Activated B cell treated with CpG ODN at 0.5 μM for 24 hours (primary cell): ENCODE measurements around the gene ZNF724. TPM values are rescaled to one million over a fixed set of nuclear protein-coding genes. Genes with fewer than 3 reads are reported as not detected.
A peak's percentile ranks its signal among the peaks of the same experiment; 100 is the strongest.
"Not testable (repeated sequence)": the region's sequence is repeated elsewhere in the genome, so short reads cannot be mapped to it uniquely, and the experiment has no call there.

Experiments
- ATAC-seq: fragments of 200-7000 bp; cut with Tn5 transposase; one replicate; pipeline ENCODE4 v1.10.0; 2021; ENCODE audit warnings: low read depth, mild to moderate bottlenecking, moderate library complexity
- CTCF ChIA-PET: fragments of 350-600 bp; sonication (Branson Sonifier 250); formaldehyde crosslinking; loops from one replicate; lab custom pipeline; 2021; ENCODE audit warnings: antibody characterized with exemption; lab: Charles Lee
- POLR2A ChIA-PET: fragments of 350-600 bp; sonication (Branson Sonifier 250); formaldehyde crosslinking; loops from one replicate; lab custom pipeline; 2021; ENCODE audit warnings: antibody characterized with exemption; lab: Charles Lee
- DNase-seq: peaks from one replicate; pipeline ENCODE4 v3.0.0; 2022
- H3K27ac Mint-ChIP-seq: one replicate; pipeline ENCODE4 v1.8.0; 2020; ENCODE audit warnings: mixed read lengths
- H3K27me3 Mint-ChIP-seq: one replicate; pipeline ENCODE4 v1.8.0; 2021; ENCODE audit warnings: mixed read lengths
- H3K36me3 Mint-ChIP-seq: one replicate; pipeline ENCODE4 v1.8.0; 2021; ENCODE audit warnings: low read depth, mixed read lengths
- H3K4me1 Mint-ChIP-seq: one replicate; pipeline ENCODE4 v1.8.0; 2021; ENCODE audit warnings: mixed read lengths
- H3K4me3 Mint-ChIP-seq: one replicate; pipeline ENCODE4 v1.8.0; 2020; ENCODE audit warnings: mild to moderate bottlenecking, mixed read lengths
- H3K9me3 Mint-ChIP-seq: one replicate; pipeline ENCODE4 v1.8.0; 2020; ENCODE audit warnings: mixed read lengths
- intact Hi-C: fragments of 100-400 bp; cut with micrococcal nuclease; formaldehyde crosslinking; loops from one replicate; pipeline ENCODE4 v1.15.1; 2024
- total RNA-seq: library from RNA; stranded (reverse); gene quantifications from 2 replicates; pipeline ENCODE4 v1.2.3, GENCODE V29; 2022
- TF ChIP-seq, protein P1 (sequence below): fragments of 200-600 bp; IDR thresholded peaks from one replicate; pipeline ENCODE4 v1.8.0; 2022; ENCODE audit warnings: antibody characterized with exemption, mild to moderate bottlenecking

The ZNF724 gene
- total RNA-seq, 1 donor from 2014 or later: 8.0 TPM

DNA sequence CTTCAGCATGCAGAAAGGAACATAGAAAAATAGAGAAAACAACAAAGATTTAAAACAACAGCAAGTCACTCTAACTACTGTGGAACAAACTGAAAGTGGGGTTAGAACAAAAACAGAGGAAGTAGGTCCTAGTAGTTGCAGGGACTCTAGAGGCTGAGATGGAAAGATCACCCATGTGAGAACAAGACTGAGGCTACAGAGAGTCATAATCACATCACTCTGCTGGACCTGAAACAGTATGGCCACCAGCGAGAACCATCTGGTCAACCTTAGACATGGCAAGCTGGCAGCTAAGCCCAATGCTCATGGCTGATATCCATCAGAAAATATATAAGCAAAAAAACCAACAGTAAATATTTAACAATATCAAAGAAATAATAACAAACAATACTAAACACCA lies 35.8 kb upstream of the ZNF724 start:
- Mint-ChIP-seq H3K36me3 (no peaks in the 10 kb centered on the region), H3K27me3 (no peaks in the 10 kb centered on the region), H3K9me3 (peaks cover 12% of the 10 kb centered on the region), H3K4me1 (peaks cover 3% of the 10 kb centered on the region), H3K4me3 (no peak overlapping the region), H3K27ac (no peak overlapping the region)
- TF ChIP-seq, protein P1, sequence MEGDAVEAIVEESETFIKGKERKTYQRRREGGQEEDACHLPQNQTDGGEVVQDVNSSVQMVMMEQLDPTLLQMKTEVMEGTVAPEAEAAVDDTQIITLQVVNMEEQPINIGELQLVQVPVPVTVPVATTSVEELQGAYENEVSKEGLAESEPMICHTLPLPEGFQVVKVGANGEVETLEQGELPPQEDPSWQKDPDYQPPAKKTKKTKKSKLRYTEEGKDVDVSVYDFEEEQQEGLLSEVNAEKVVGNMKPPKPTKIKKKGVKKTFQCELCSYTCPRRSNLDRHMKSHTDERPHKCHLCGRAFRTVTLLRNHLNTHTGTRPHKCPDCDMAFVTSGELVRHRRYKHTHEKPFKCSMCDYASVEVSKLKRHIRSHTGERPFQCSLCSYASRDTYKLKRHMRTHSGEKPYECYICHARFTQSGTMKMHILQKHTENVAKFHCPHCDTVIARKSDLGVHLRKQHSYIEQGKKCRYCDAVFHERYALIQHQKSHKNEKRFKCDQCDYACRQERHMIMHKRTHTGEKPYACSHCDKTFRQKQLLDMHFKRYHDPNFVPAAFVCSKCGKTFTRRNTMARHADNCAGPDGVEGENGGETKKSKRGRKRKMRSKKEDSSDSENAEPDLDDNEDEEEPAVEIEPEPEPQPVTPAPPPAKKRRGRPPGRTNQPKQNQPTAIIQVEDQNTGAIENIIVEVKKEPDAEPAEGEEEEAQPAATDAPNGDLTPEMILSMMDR: no peak
- no peak for ATAC-seq
- DNase-seq: no peak
- POLR2A ChIA-PET: no interaction called here
- intact Hi-C loops: no loop called here
- CTCF ChIA-PET: interaction anchor here (0.8 kb wide), 1 partner anchor 12 kb away, joined by 3 read pairs; no protein-coding TSS in a partner anchor

DNA sequence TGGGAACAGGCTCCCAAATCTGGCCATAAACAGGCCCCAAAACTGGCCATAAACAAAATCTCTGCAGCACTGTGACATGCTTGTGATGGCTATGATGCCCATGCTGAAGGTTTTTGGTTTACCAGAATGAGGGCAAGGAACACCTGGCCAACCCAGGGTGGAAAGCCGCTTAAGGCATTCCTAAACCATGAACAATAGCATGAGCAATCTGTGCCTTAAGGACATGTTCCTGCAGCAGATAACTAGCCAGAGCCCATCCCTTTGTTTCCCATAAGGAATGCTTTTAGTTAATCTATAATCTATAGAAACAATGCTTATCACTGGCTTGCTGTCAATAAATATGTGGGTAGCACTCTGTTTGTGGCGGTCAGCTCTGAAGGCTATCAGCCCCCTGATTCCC lies 35.1 kb upstream of the ZNF724 start:
- H3K4me3 Mint-ChIP-seq, DNase-seq, POLR2A ChIA-PET, H3K4me1 Mint-ChIP-seq, intact Hi-C loops, H3K27me3 Mint-ChIP-seq, H3K36me3 Mint-ChIP-seq, ATAC-seq, H3K27ac Mint-ChIP-seq: not testable (repeated sequence)
- CTCF ChIA-PET: interaction anchor here (0.8 kb wide), 1 partner anchor 12 kb away, joined by 3 read pairs; no protein-coding TSS in a partner anchor
- peaks cover 12% of the 10 kb centered on the region for H3K9me3 Mint-ChIP-seq

DNA sequence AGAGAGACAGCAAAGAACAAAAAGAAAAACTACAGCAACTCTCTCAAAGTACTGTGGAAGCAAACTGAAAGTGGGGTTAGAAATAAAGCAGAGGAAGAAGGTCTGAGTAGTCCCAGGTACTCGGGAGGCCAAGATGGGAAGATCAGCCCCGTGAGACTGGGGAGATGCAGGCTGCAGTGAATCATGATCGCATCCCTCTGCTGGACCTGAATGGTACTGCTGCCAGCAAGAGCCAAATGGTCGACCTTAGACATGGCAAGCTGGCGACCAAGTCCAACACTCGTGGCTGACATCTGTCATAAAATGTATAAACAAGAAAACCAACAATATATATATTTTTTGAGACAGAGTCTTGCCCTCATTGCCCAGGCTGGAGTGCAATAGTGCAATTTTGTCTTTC lies 33.7 kb upstream of the ZNF724 start:
- H3K4me1 Mint-ChIP-seq: peaks cover 3% of the 10 kb centered on the region
- CTCF ChIA-PET: interaction anchor here (0.6 to 1.3 kb wide), 2 partner anchors 9 to 15 kb away, joined by 3 read pairs; no protein-coding TSS in a partner anchor
- H3K9me3 Mint-ChIP-seq: peaks cover 12% of the 10 kb centered on the region
- TF ChIP-seq, protein P1: no peak
- peak; percentile 27 for DNase-seq
- H3K27ac Mint-ChIP-seq: no peak overlapping the region
- H3K4me3 Mint-ChIP-seq: no peak overlapping the region
- POLR2A ChIA-PET: no interaction called here
- H3K27me3 Mint-ChIP-seq: no peaks in the 10 kb centered on the region
- intact Hi-C loops: no loop called here
- ATAC-seq: peak; percentile 88
- H3K36me3 Mint-ChIP-seq: no peaks in the 10 kb centered on the region

DNA sequence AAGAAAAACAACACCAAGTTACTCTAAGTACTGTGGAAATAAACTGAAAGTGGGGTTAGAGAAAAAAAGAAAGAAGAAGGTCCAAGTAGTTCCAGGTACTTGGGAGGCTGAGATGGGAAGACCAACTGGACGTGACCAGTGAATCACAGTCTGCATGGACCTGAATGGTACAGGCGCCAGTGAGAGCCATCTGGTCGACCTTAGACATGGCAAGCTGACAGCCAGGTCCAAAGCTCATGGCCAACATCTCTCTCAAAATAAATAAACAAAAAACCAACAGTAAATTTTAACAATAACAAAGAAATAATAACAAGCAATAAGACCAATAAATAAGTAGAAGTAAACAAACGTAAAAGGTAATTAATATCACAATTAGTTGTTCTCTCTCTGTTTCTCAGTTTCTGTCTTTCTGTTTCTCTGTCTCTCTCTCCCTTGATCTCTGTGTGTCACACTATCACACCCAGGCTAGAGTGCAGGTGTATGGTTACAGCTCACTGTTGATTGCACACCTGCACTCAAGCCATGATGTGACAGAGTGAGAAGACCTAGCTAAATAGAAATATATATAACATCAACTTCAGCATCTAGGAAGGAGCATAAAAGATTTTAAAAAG lies 31.6 kb upstream of the ZNF724 start:
- TF ChIP-seq, protein P1: no peak
- H3K27me3 Mint-ChIP-seq: no peaks in the 10 kb centered on the region
- ChIA-PET POLR2A (interaction anchor here (0.6 kb wide), 1 partner anchor 9 kb away, joined by 3 read pairs; no protein-coding TSS in a partner anchor), CTCF (interaction anchor here (1.0 kb wide), 1 partner anchor 31 kb away, joined by 3 read pairs; the partner anchor contains the start of gene ZNF724)
- H3K9me3 Mint-ChIP-seq: peaks cover 5% of the 10 kb centered on the region
- no peak overlapping the region for H3K4me3 Mint-ChIP-seq
- DNase-seq: no peak
- no peak for ATAC-seq
- no peaks in the 10 kb centered on the region for H3K36me3 Mint-ChIP-seq
- peaks cover 3% of the 10 kb centered on the region for H3K4me1 Mint-ChIP-seq
- intact Hi-C loops: no loop called here
- H3K27ac Mint-ChIP-seq: no peak overlapping the region

DNA sequence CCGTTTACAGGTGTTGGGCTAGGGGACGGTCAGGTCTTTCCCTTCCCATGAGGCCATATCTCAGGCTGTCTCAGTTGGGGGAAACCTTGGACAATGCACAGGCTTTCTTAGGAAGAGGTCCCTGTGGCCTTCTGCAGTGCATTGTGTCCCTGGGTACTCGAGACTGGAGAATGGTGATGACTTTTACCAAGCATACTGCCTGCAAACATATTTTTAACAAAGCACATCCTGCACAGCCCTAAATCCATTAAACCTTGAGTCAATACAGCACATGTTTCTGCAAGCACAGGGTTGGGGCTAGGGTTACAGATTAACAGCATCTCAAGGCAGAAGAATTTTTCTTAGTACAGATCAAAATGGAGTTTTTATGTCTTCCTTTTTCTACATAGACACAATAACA lies 27.9 kb upstream of the ZNF724 start:
- H3K27ac Mint-ChIP-seq, H3K27me3 Mint-ChIP-seq, intact Hi-C loops, DNase-seq, ATAC-seq, H3K36me3 Mint-ChIP-seq, H3K4me3 Mint-ChIP-seq, CTCF ChIA-PET, H3K4me1 Mint-ChIP-seq, H3K9me3 Mint-ChIP-seq: not testable (repeated sequence)
- POLR2A ChIA-PET: interaction anchor here (0.6 kb wide), 1 partner anchor 9 kb away, joined by 4 read pairs; no protein-coding TSS in a partner anchor
